Epithelial cell of prostate (primary cell): ENCODE data around the gene DDX28.
"Not testable (repeated sequence)": the region's sequence is repeated elsewhere in the genome, so short reads cannot be mapped to it uniquely, and the experiment has no call there.

Experiments used
- DNase-seq: peaks from one replicate; pipeline ENCODE4 v3.0.0-alpha.2; 2011; ENCODE audit warnings: low read depth, low spot score
- H3K27ac ChIP-seq: fragments of 450-650 bp; 2 replicates; pipeline ENCODE4 v1.5.1; 2017; ENCODE audit warnings: mild to moderate bottlenecking

Gene DDX28

GRCh38 chr16:67998779-67999688, 24.0 kb downstream of the DDX28 start, which contains the start of gene DPEP2:
Gene DPEP2, minus strand, starts transcription at chr16:67999484. Its CDS starts 6,272 bp downstream, at chr16:67993212.
- not testable (repeated sequence) for H3K27ac ChIP-seq

GRCh38 chr16:67998231-67998778, 24.7 kb downstream of the DDX28 start:
- H3K27ac ChIP-seq, DNase-seq: not testable (repeated sequence)

More at GRCh38 chr16:67998779-67999688, 24.0 kb downstream of the DDX28 start, which contains the start of gene DPEP2:
- not testable (repeated sequence) for DNase-seq

GRCh38 chr16:67996666-67997065, 26.4 kb downstream of the DDX28 start:
- DNase-seq, result no peak
- no peak overlapping the region for H3K27ac ChIP-seq

GRCh38 chr16:67995423-67995822, 27.6 kb downstream of the DDX28 start:
- no peak for DNase-seq
- H3K27ac ChIP-seq, result no peak overlapping the region

GRCh38 chr16:67994040-67994408, 29.0 kb downstream of the DDX28 start:
- not testable (repeated sequence) for DNase-seq, H3K27ac ChIP-seq

- no peak for DNase-seq
- H3K27ac ChIP-seq, result no peak overlapping the region
Measured at GRCh38 chr16:67993207-67994039, 29.6 kb downstream of the DDX28 start.

GRCh38 chr16:67992661-67993206, 30.3 kb downstream of the DDX28 start:
- H3K27ac ChIP-seq, result no peak overlapping the region
- DNase-seq, result no peak

GRCh38 chr16:67990018-67990386, 33.0 kb downstream of the DDX28 start:
- no peak overlapping the region for H3K27ac ChIP-seq
- DNase-seq, result no peak

- no peak for DNase-seq
- H3K27ac ChIP-seq, result no peak overlapping the region
Measured at GRCh38 chr16:67989322-67990017, 33.6 kb downstream of the DDX28 start.

- no peak overlapping the region for H3K27ac ChIP-seq
- no peak for DNase-seq
Measured at GRCh38 chr16:67988675-67989074, 34.4 kb downstream of the DDX28 start.

- no peak overlapping the region for H3K27ac ChIP-seq
- no peak for DNase-seq
Measured at GRCh38 chr16:67987460-67988160, 35.4 kb downstream of the DDX28 start.

- H3K27ac ChIP-seq, result no peak overlapping the region
- DNase-seq, result no peak
Measured at GRCh38 chr16:67986949-67987348, 36.1 kb downstream of the DDX28 start.

- H3K27ac ChIP-seq, result no peak overlapping the region
- DNase-seq, result no peak
Measured at GRCh38 chr16:67982011-67982696, 40.9 kb downstream of the DDX28 start.

- no peak for DNase-seq
- no peak within 1 kb of the TSS for H3K27ac ChIP-seq
Measured at GRCh38 chr16:67979955-67980678, 42.9 kb downstream of the DDX28 start, which contains the start of gene DPEP3. Gene DPEP3, minus strand, starts transcription at chr16:67980499. Its CDS starts 119 bp downstream, at chr16:67980380.

- no peak for DNase-seq
- no peak overlapping the region for H3K27ac ChIP-seq
Measured at GRCh38 chr16:67977469-67978227, 45.4 kb downstream of the DDX28 start.

GRCh38 chr16:67977005-67977404, 46.0 kb downstream of the DDX28 start:
- no peak for DNase-seq
- H3K27ac ChIP-seq, result no peak overlapping the region

- no peak overlapping the region for H3K27ac ChIP-seq
Measured at GRCh38 chr16:67976205-67976604, 46.8 kb downstream of the DDX28 start.

More at GRCh38 chr16:67976205-67976604, 46.8 kb downstream of the DDX28 start:
- no peak for DNase-seq
